Uterus (tissue), 4 donors: ENCODE measurements around the gene RAX2. TPM values are rescaled to one million over a fixed set of nuclear protein-coding genes. Genes with fewer than 3 reads are reported as not detected.

Experiments used
- DNase-seq, 2 donors: peaks; one replicate each; pipeline ENCODE4 v3.0.0-alpha.2; 2019 to 2020
- H3K27ac ChIP-seq, 2 donors: fragments of 200-600 bp; sonication (generic); 1 replicate in 1 of 2; 2 replicates in 1 of 2; pipeline ENCODE4 v1.5.1; 2016 to 2018
- H3K27me3 ChIP-seq, 2 donors: fragments of 200-600 bp; sonication (generic); one replicate each; pipeline ENCODE4 v1.5.1; 2018 to 2019; ENCODE audit warnings: control low read depth in 1 of 2
- H3K36me3 ChIP-seq, 2 donors: fragments of 200-600 bp; sonication (generic); one replicate each; pipeline ENCODE4 v1.5.1; 2019; ENCODE audit warnings: control low read depth in 1 of 2
- H3K4me1 ChIP-seq, 2 donors: fragments of 200-600 bp; sonication (generic); one replicate each; pipeline ENCODE4 v1.5.1; 2018 to 2019; ENCODE audit warnings: control low read depth in 1 of 2
- H3K4me3 ChIP-seq, 2 donors: fragments of 200-600 bp; sonication (generic); 1 replicate in 1 of 2; 2 replicates in 1 of 2; pipeline ENCODE4 v1.5.1; 2018 to 2019; ENCODE audit warnings: mild to moderate bottlenecking in 1 of 2
- H3K9me3 ChIP-seq, 2 donors: fragments of 200-600 bp; sonication (generic); one replicate each; pipeline ENCODE4 v1.5.1; 2019; ENCODE audit warnings: control low read depth in 1 of 2
- CTCF ChIP-seq, 4 experiments: fragments of 200-600 bp in 2 of 4; fragments of 450-650 bp in 2 of 4; sonication (generic) in 2 of 4; IDR thresholded peaks; one replicate each; pipeline ENCODE4 v1.5.1; 2016 to 2019; ENCODE audit warnings: antibody characterized with exemption in 4 of 4, mild to moderate bottlenecking in 2 of 4, moderate library complexity in 1 of 4
- POLR2A ChIP-seq, 2 donors: fragments of 450-650 bp; IDR thresholded peaks; one replicate each; pipeline ENCODE4 v1.6.1; 2016; ENCODE audit warnings: antibody characterized with exemption in 2 of 2, mild to moderate bottlenecking in 1 of 2, moderate library complexity in 1 of 2
- intact Hi-C: fragments of 100-400 bp; cut with DNase I; formaldehyde crosslinking; loops from one replicate; pipeline ENCODE4 v1.15.1; 2023; ENCODE audit warnings: low total_unique reads
- total RNA-seq, 4 donors: library from RNA; depleted of rRNA in 3 of 4; stranded (reverse); fragments of >200 nt in 3 of 4; gene quantifications; one replicate each; pipeline versions ENCODE4 v1.1.0 to v1.2.4, GENCODE V29; 2014 to 2023
- donor health status: DM: yes; HTN: yes; CAD: no.

RAX2 gene
- total RNA-seq = 1 to 10 TPM in 1 of 4 donors, under 1 TPM in 1, not detected in 2; 0.14 to 4.3 TPM

- peak within 1 kb of the TSS in 1 of 2 donors; percentile 73 for H3K27ac ChIP-seq
- no peaks in the 10 kb centered on the region for H3K27me3 ChIP-seq
- DNase-seq = peak; percentile 62 to 68
- H3K36me3 ChIP-seq = no peaks in the 10 kb centered on the region
- TF ChIP-seq POLR2A (IDR thresholded peaks at IDR 0.05) (no peak), CTCF (IDR thresholded peaks at IDR 0.05) (no peak)
- no peak within 1 kb of the TSS for H3K4me3 ChIP-seq
- intact Hi-C loops = no loop called here
- H3K4me1 ChIP-seq = no peaks in the 10 kb centered on the region
- no peaks in the 10 kb centered on the region for H3K9me3 ChIP-seq
Measured at GRCh38 chr19:3771906-3772455, at the start of gene RAX2. Gene RAX2, minus strand, starts transcription at chr19:3772228. Its CDS starts 486 bp downstream, at chr19:3771742.

- intact Hi-C loops = no loop called here
- no peak for TF ChIP-seq POLR2A (IDR thresholded peaks at IDR 0.05)
- no peak for TF ChIP-seq CTCF (IDR thresholded peaks at IDR 0.05)
- Histone ChIP-seq H3K27ac (no peak overlapping the region), H3K27me3 (no peaks in the 10 kb centered on the region), H3K4me3 (no peak overlapping the region), H3K36me3 (no peaks in the 10 kb centered on the region), H3K4me1 (no peaks in the 10 kb centered on the region), H3K9me3 (no peaks in the 10 kb centered on the region)
- no peak for DNase-seq
Measured at GRCh38 chr19:3821156-3821555, 49.1 kb upstream of the RAX2 start.

- no peak for DNase-seq
- intact Hi-C loops = no loop called here
- TF ChIP-seq POLR2A (IDR thresholded peaks at IDR 0.05) (no peak), CTCF (IDR thresholded peaks at IDR 0.05) (no peak)
Measured at GRCh38 chr19:3819989-3820388, 48.0 kb upstream of the RAX2 start.

GRCh38 chr19:3818918-3819317 lies 46.9 kb upstream of the RAX2 start:
- H3K4me1 ChIP-seq = no peaks in the 10 kb centered on the region
- H3K9me3 ChIP-seq = no peaks in the 10 kb centered on the region
- H3K27ac ChIP-seq = no peak overlapping the region
- intact Hi-C loops = no loop called here
- no peaks in the 10 kb centered on the region for H3K27me3 ChIP-seq
- no peak for TF ChIP-seq CTCF (IDR thresholded peaks at IDR 0.05)
- TF ChIP-seq POLR2A (IDR thresholded peaks at IDR 0.05) = no peak
- no peak for DNase-seq
- no peaks in the 10 kb centered on the region for H3K36me3 ChIP-seq
- no peak overlapping the region for H3K4me3 ChIP-seq

More at GRCh38 chr19:3819989-3820388, 48.0 kb upstream of the RAX2 start:
- Histone ChIP-seq H3K36me3 (no peaks in the 10 kb centered on the region), H3K27ac (no peak overlapping the region), H3K4me1 (no peaks in the 10 kb centered on the region), H3K9me3 (no peaks in the 10 kb centered on the region), H3K27me3 (no peaks in the 10 kb centered on the region), H3K4me3 (no peak overlapping the region)

- intact Hi-C loops = no loop called here
- no peak for DNase-seq
- Histone ChIP-seq H3K4me1 (no peaks in the 10 kb centered on the region), H3K36me3 (no peaks in the 10 kb centered on the region), H3K27me3 (no peaks in the 10 kb centered on the region), H3K4me3 (no peak overlapping the region), H3K9me3 (no peaks in the 10 kb centered on the region), H3K27ac (no peak overlapping the region)
- TF ChIP-seq POLR2A (IDR thresholded peaks at IDR 0.05) (no peak), CTCF (IDR thresholded peaks at IDR 0.05) (no peak)
Measured at GRCh38 chr19:3818466-3818865, 46.4 kb upstream of the RAX2 start.
